ENCODE measurements around the gene PLSCR1. TPM values are rescaled to one million over a fixed set of nuclear protein-coding genes. Genes with fewer than 3 reads are reported as not detected.

PLSCR1 gene
- polyA plus RNA-seq, 2 of the 4 experiments (the other 2 are of a cell fraction) = 37.1 to 54.4 TPM

DNA sequence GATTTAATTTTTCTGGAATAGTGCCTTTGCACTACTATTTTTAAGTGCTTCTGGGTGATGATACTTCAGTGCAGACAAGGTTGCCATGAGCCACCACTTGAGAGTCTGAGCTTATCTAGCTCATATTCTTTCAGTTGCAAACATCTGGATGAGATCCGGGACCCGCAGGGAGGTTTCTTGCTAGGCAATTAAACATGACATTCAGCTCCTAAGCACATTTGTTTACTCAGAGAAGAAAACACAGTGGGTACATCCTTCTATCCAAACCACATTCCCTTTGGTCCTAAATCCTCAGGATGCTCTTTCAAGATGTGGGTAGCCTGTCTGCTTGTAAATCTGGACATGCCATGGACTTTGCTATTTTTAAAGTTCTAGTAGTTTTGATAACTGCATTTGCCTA is 12.0 kb downstream of the PLSCR1 start:
- ATAC-seq (no peak), FAIRE-seq (no peak), DNase-seq (ENCODE audit: low read depth in 1 of 2, low spot score in 1 of 2) (no peak)
- H3K4me2 ChIP-seq = no peak overlapping the region
- ChIA-PET POLR2A (interaction anchor here (0.6 kb wide), 1 partner anchor 110 kb away, joined by 3 read pairs; no protein-coding TSS in a partner anchor), CTCF (interaction anchor here (1.0 kb wide), 1 partner anchor 12 kb away, joined by 3 read pairs; the partner anchor contains the start of gene PLSCR1)
- no peaks in the 10 kb centered on the region for H3K9me3 ChIP-seq
- peaks cover 12% of the 10 kb centered on the region; the same call in 1 of the 3 replicates for H3K4me1 ChIP-seq
- H3K27ac ChIP-seq = no peak overlapping the region
- TF ChIP-seq RNF2 (IDR thresholded peaks at IDR 0.05; ENCODE audit: borderline replicate concordance, low read depth) (no peak), SREBF2 (IDR thresholded peaks at IDR 0.05) (no peak), CBX8 (IDR thresholded peaks at IDR 0.05) (no peak), CEBPB (IDR thresholded peaks at IDR 0.05) (no peak), HOXA7 (CRISPR knock-in tag; IDR thresholded peaks at IDR 0.05) (no peak), KDM5A (IDR thresholded peaks at IDR 0.05) (no peak), RCOR1 (IDR thresholded peaks at IDR 0.05; ENCODE audit: low read depth, low read length) (no peak), ZNF302 (CRISPR knock-in tag; IDR thresholded peaks at IDR 0.05) (no peak), EHF (CRISPR knock-in tag; IDR thresholded peaks at IDR 0.05) (no peak)
- TF ChIP-seq, protein P1, sequence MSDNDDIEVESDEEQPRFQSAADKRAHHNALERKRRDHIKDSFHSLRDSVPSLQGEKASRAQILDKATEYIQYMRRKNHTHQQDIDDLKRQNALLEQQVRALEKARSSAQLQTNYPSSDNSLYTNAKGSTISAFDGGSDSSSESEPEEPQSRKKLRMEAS (IDR thresholded peaks at IDR 0.05) = no peak
- TF ChIP-seq, protein P2, sequence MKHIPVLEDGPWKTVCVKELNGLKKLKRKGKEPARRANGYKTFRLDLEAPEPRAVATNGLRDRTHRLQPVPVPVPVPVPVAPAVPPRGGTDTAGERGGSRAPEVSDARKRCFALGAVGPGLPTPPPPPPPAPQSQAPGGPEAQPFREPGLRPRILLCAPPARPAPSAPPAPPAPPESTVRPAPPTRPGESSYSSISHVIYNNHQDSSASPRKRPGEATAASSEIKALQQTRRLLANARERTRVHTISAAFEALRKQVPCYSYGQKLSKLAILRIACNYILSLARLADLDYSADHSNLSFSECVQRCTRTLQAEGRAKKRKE (CRISPR knock-in tag; IDR thresholded peaks at IDR 0.05; ENCODE audit: low read depth) = no peak
- TF ChIP-seq, protein P3, sequence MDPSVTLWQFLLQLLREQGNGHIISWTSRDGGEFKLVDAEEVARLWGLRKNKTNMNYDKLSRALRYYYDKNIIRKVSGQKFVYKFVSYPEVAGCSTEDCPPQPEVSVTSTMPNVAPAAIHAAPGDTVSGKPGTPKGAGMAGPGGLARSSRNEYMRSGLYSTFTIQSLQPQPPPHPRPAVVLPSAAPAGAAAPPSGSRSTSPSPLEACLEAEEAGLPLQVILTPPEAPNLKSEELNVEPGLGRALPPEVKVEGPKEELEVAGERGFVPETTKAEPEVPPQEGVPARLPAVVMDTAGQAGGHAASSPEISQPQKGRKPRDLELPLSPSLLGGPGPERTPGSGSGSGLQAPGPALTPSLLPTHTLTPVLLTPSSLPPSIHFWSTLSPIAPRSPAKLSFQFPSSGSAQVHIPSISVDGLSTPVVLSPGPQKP (IDR thresholded peaks at IDR 0.05; ENCODE audit: low read depth, low read length) = no peak
- 87% methylated on average over 2 of the region's 2 CpGs for WGBS (ENCODE audit: missing lambda C conversion rate)
- H3K4me3 ChIP-seq = no peak overlapping the region

DNA sequence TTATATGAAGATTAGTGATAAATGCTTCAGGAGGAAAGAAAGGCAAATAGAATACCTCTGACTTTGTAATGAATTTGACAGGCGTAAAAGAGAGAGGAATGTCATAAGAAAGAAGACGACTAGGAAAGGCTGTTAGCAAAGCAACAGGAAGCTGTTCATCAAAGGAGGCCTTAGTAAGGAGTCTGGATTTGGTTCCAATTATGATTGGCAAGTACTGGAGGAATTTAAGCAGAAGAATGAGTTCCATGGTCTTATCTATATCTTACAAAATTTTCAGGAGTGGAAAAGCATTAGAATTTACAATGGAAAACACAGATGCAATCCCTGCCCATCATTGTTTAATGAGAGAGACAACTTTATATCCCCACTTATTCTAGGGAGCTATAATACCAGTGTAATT is 13.8 kb downstream of the PLSCR1 start:
- ChIA-PET CTCF (interaction anchor here (0.6 to 1.4 kb wide), 2 partner anchors 18 to 47 kb away, joined by 3 read pairs; no protein-coding TSS in a partner anchor), POLR2A (no interaction called here)
- DNase-seq (ENCODE audit: low read depth in 1 of 2, low spot score in 1 of 2) (no peak), FAIRE-seq (no peak), ATAC-seq (no peak)
- Histone ChIP-seq H3K4me3 (no peak overlapping the region), H3K4me2 (no peak overlapping the region), H3K27ac (no peak overlapping the region), H3K4me1 (peaks cover 9% of the 10 kb centered on the region; the same call in 1 of the 3 replicates), H3K9me3 (no peaks in the 10 kb centered on the region)
- WGBS (ENCODE audit: missing lambda C conversion rate) = 81% methylated on average over 2 of the region's 2 CpGs
- no peak for TF ChIP-seq SREBF2 (IDR thresholded peaks at IDR 0.05)
- TF ChIP-seq, protein P4, sequence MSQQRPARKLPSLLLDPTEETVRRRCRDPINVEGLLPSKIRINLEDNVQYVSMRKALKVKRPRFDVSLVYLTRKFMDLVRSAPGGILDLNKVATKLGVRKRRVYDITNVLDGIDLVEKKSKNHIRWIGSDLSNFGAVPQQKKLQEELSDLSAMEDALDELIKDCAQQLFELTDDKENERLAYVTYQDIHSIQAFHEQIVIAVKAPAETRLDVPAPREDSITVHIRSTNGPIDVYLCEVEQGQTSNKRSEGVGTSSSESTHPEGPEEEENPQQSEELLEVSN (IDR thresholded peaks at IDR 0.05; ENCODE audit: borderline replicate concordance, low read depth) = no peak
- no peak for TF ChIP-seq BHLHE40 (IDR thresholded peaks at IDR 0.05; ENCODE audit: low read depth, low read length)
- TF ChIP-seq ZSCAN20 (CRISPR knock-in tag; IDR thresholded peaks at IDR 0.05) = no peak
- TF ChIP-seq MAFK (IDR thresholded peaks at IDR 0.05; ENCODE audit: partially characterized antibody) = no peak
- TF ChIP-seq ZFP36 (IDR thresholded peaks at IDR 0.05; ENCODE audit: borderline replicate concordance, partially characterized antibody) = no peak
- TF ChIP-seq HOXA7 (CRISPR knock-in tag; IDR thresholded peaks at IDR 0.05) = no peak
- TF ChIP-seq, protein P5, sequence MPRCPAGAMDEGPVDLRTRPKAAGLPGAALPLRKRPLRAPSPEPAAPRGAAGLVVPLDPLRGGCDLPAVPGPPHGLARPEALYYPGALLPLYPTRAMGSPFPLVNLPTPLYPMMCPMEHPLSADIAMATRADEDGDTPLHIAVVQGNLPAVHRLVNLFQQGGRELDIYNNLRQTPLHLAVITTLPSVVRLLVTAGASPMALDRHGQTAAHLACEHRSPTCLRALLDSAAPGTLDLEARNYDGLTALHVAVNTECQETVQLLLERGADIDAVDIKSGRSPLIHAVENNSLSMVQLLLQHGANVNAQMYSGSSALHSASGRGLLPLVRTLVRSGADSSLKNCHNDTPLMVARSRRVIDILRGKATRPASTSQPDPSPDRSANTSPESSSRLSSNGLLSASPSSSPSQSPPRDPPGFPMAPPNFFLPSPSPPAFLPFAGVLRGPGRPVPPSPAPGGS (IDR thresholded peaks at IDR 0.05) = no peak
- TF ChIP-seq FOSL2 (IDR thresholded peaks at IDR 0.05) = no peak
- no peak for TF ChIP-seq FOSL2 (CRISPR knock-in tag; IDR thresholded peaks at IDR 0.05)
- no peak for TF ChIP-seq KDM1A (IDR thresholded peaks at IDR 0.05; ENCODE audit: low read depth)
- TF ChIP-seq CHD2 (IDR thresholded peaks at IDR 0.05; ENCODE audit: low read length, partially characterized antibody) = no peak
- no peak for TF ChIP-seq ZC3H11A (IDR thresholded peaks at IDR 0.05)
- TF ChIP-seq RFX5 (IDR thresholded peaks at IDR 0.05) = no peak

Measured in A549 (cell line).